DMS114 treated with DMSO at 0.1 percent for 48 hours (cell line): ENCODE data around the gene MEPCE.
A peak's percentile ranks its signal among the peaks of the same experiment; 100 is the strongest.
"Not testable (repeated sequence)": the region's sequence is repeated elsewhere in the genome, so short reads cannot be mapped to it uniquely, and the experiment has no call there.

ENCODE experiments used
- DNase-seq: peaks from one replicate; lab custom pipeline; 2025; ENCODE audit not compliant: unreplicated experiment; lab: John Stamatoyannopoulos, UW

The MEPCE gene

GRCh38 chr7:100429637-100430492 is at the start of gene MEPCE:
TSS of gene MEPCE (plus strand) at chr7:100429831. CDS start at chr7:100430019, 188 bp downstream.
- peak; percentile 91 for DNase-seq

GRCh38 chr7:100380196-100380595 is 49.4 kb upstream of the MEPCE start:
- DNase-seq: no peak

- DNase-seq: not testable (repeated sequence)
These were observed 47.9 kb upstream of the MEPCE start for GRCh38 chr7:100381531-100382233.

GRCh38 chr7:100382234-100382853 is 47.3 kb upstream of the MEPCE start:
- not testable (repeated sequence) for DNase-seq

GRCh38 chr7:100384628-100385294 is 44.9 kb upstream of the MEPCE start:
- DNase-seq: no peak

GRCh38 chr7:100386940-100387339 is 42.7 kb upstream of the MEPCE start:
- no peak for DNase-seq

GRCh38 chr7:100387695-100388094 is 41.9 kb upstream of the MEPCE start:
- DNase-seq: no peak

- no peak for DNase-seq
These were observed 40.1 kb upstream of the MEPCE start for GRCh38 chr7:100389437-100390088.

- no peak for DNase-seq
These were observed 39.2 kb upstream of the MEPCE start for GRCh38 chr7:100390286-100391009.

GRCh38 chr7:100393233-100393905 is 36.3 kb upstream of the MEPCE start:
- no peak for DNase-seq

- no peak for DNase-seq
These were observed 35.6 kb upstream of the MEPCE start for GRCh38 chr7:100394077-100394476.

- no peak for DNase-seq
These were observed 33.1 kb upstream of the MEPCE start for GRCh38 chr7:100396421-100396982.

GRCh38 chr7:100397315-100398081 is 32.1 kb upstream of the MEPCE start:
- no peak for DNase-seq

GRCh38 chr7:100398239-100398638 is 31.4 kb upstream of the MEPCE start:
- no peak for DNase-seq

- DNase-seq: no peak
These were observed 29.6 kb upstream of the MEPCE start for GRCh38 chr7:100400041-100400440.

- no peak for DNase-seq
These were observed 29.0 kb upstream of the MEPCE start for GRCh38 chr7:100400656-100401055.

- no peak for DNase-seq
These were observed 27.8 kb upstream of the MEPCE start for GRCh38 chr7:100401811-100402210.

- DNase-seq: no peak
These were observed 27.4 kb upstream of the MEPCE start for GRCh38 chr7:100402241-100402640.
